ENCODE data around the gene TEX29.

The TEX29 gene

GRCh38 chr13:111319998-111320911 lies at the start of gene TEX29:
TSS of gene TEX29 (plus strand) at chr13:111320642. CDS start at chr13:111320891, 249 bp downstream.
- no peak for DNase-seq (ENCODE audit: low read depth)

DNA sequence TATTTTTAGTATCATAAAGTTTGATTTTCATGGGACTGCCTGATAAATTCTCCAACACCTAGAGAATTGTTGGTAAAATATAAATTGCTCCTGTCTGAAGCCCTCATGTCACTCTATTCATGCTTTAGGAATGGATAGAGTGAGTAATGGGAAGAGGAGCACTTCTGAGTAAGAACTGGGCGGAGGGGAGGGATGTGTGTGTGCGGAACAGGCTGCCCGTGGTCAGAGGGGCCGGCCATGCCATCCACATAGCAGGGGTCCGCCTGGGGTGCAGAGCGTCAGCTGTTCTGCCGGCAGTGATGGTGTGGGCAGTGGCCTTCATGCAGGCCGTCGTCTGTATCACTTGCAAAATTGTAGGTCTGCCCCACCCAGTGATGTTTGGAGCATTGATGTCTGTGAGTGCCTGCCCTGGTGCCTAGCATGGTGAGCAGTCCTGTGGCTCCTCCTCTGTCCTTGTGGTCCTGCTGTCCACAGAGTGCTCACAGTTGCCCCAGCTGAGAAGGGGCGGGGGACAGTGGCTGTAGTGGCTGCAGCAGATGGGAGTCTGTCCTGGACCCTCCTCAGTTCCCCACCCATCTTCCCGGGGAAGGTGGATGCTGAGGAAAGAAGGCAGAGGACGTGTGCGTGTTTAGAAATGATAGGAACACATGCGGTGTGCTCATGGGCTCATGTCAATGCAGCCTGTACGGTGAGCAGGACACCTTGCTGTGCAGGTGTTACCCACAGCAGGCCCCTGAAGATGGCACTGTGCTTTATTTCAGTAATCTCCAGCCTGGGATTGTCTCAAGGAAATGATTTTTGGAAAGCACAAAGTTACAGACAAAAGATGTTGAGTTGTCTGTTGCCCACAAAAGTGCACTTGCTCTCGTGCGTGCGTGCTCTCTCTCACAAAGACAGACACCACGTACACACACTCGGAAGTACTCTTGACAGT lies 49.4 kb upstream of the TEX29 start:
- no peak for DNase-seq (ENCODE audit: low read depth)

- DNase-seq (ENCODE audit: low read depth) = no peak
These were observed 48.3 kb upstream of the TEX29 start for GRCh38 chr13:111272117-111272516.

- DNase-seq (ENCODE audit: low read depth) = no peak
These were observed 45.1 kb upstream of the TEX29 start for GRCh38 chr13:111275382-111275781.

- no peak for DNase-seq (ENCODE audit: low read depth)
These were observed 44.3 kb upstream of the TEX29 start for GRCh38 chr13:111275995-111276618.

DNA sequence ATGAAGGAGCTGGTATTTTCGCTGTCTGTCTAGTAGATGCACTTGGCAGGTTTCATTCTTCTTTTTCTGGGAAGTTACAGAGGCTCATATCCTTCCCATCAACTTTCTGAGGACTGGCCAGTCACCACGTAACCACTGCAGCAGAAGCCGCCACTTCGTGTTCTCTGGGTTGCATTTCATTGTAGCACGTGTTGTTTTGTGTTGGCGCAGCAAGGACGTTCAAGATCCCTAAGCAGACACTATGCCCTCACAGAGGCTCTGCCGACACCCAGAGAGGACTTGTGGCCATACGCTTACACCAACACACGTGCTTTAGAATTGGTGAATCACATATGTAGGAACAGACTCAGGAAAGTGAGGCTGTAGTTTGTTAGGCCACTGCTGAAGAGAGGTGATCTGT lies 42.2 kb upstream of the TEX29 start:
- no peak for DNase-seq (ENCODE audit: low read depth)

DNA sequence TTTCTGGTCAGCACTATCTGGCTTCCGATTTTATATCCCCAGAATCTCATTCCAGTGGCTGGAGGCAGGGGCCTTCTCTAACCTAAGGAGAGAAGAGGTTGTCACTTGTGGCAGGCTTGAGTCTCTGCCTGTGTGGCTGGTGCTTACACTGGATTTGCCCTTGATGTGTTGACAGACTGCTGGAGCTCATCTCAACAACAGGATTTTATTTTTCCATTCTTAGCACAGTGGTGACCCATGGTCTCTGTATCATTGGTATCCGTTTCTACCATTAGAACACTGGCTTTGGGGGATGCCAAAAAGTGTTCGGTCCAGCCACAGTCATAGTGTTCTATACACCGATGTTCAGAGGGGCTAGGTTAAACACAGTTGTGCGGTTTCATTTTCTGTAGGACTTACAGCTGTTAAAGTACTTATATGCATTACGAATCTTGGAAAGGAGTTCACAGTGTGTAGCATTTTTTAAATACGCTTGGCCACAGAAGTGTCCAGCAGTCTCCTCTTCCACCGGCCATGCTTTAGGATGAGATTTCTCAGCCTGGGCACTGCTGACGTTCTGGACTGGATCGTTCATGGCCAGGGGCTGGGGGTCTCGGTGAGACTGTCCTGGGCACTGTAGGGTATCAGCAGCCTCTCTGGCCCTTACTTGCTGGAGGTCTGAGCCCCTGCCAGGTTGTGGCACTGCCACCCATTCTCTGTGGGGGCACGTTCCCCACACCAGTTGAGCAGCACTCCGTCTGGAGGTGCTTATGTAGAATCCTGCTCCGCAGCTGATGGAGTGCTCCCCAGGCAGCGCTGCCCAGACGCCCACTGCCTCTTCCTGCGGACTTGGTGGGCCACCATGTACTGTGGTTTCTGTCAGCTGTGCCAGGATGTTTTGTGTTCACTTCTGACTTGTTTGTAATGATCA lies 41.4 kb upstream of the TEX29 start:
- DNase-seq (ENCODE audit: low read depth) = no peak

GRCh38 chr13:111280226-111280625 lies 40.2 kb upstream of the TEX29 start:
- DNase-seq (ENCODE audit: low read depth) = no peak

- DNase-seq (ENCODE audit: low read depth) = no peak
These were observed 39.5 kb upstream of the TEX29 start for GRCh38 chr13:111280681-111281585.

GRCh38 chr13:111281751-111282311 lies 38.6 kb upstream of the TEX29 start:
- no peak for DNase-seq (ENCODE audit: low read depth)

GRCh38 chr13:111282425-111282824 lies 38.0 kb upstream of the TEX29 start:
- no peak for DNase-seq (ENCODE audit: low read depth)

GRCh38 chr13:111282997-111283396 lies 37.4 kb upstream of the TEX29 start:
- DNase-seq (ENCODE audit: low read depth) = no peak

- no peak for DNase-seq (ENCODE audit: low read depth)
These were observed 37.0 kb upstream of the TEX29 start for GRCh38 chr13:111283457-111283856.

GRCh38 chr13:111283991-111284390 lies 36.5 kb upstream of the TEX29 start:
- no peak for DNase-seq (ENCODE audit: low read depth)

GRCh38 chr13:111284565-111284964 lies 35.9 kb upstream of the TEX29 start:
- no peak for DNase-seq (ENCODE audit: low read depth)

GRCh38 chr13:111286162-111286561 lies 34.3 kb upstream of the TEX29 start:
- no peak for DNase-seq (ENCODE audit: low read depth)

DNA sequence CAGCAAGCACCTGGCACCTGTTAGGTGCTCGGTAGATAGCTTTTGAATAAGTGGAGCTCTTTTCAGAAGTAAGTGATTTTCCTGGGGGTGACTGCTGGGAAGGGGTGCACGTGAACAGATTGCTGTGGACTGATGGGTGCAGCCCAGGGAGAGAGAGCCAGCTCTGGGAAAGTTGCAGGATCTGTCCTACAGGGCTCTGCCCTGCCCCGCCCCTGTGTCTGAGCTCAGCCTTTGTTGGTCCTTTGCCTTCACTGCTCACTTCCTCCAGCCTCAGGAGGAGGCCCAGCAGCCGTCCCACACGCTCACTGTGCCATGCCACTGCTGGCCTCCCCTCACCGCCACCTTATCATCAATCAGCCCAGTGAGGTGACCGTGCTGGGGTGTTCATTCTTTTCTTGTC lies 33.7 kb upstream of the TEX29 start:
- DNase-seq (ENCODE audit: low read depth) = no peak

DNA sequence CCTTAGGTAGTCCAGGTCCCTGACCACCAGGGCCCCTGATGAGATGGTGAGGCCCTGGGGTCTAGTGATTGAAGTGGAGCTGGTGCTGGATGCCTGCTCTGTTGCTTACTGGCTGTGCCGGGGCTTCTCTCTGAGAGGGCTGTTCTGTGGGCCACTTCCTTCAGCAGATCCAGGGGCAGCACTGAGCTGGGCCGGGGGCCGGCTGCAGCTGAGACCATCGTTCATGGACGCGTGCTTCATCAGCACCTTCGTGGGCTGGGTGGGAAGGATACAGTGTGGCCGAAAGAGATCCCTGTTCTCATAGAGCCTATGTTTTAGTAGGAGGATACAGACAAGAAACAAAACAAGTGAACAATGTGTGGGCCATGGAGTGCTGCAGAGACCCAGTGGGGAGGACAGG lies 33.2 kb upstream of the TEX29 start:
- no peak for DNase-seq (ENCODE audit: low read depth)

GRCh38 chr13:111288276-111288675 lies 32.2 kb upstream of the TEX29 start:
- no peak for DNase-seq (ENCODE audit: low read depth)

GRCh38 chr13:111289251-111289650 lies 31.2 kb upstream of the TEX29 start:
- DNase-seq (ENCODE audit: low read depth) = no peak
